GM08714 (cell line): ENCODE data around the gene TSC22D3.
"Not testable (repeated sequence)": the region's sequence is repeated elsewhere in the genome, so short reads cannot be mapped to it uniquely, and the experiment has no call there.

Source experiments
- H3K4me3 ChIP-seq: fragments of 200-500 bp; sonication (Bioruptor generic); 2 replicates; pipeline ENCODE4 v1.5.1; 2014; ENCODE audit warnings: mild to moderate bottlenecking, low read length, inconsistent platforms
- ZNF274 ChIP-seq: IDR thresholded peaks from 2 replicates; pipeline ENCODE4 v1.6.1; 2012; ENCODE audit warnings: mild to moderate bottlenecking, low read depth, low read length

Gene TSC22D3

DNA sequence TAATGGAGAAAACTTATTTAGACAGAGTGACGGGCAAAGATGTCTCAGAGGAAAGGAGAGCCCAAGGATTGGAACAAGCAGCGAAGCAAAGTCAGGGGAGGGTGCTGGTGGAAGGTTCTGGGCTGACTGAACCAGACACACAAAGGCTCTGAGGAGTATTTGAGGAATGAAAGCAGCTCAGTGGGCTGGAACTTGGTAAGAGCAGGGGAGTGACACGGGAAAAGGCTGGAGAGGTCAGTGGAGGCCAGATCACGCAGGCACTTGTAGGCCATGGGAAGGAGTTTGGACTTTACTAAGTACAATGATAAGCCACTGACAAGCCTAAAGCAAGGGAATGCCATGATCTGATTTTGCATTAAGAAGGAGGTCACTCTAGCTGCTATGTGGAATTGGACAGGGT is 71.4 kb downstream of the TSC22D3 start:
- no peak for TF ChIP-seq ZNF274
- H3K4me3 ChIP-seq = no peak overlapping the region

DNA sequence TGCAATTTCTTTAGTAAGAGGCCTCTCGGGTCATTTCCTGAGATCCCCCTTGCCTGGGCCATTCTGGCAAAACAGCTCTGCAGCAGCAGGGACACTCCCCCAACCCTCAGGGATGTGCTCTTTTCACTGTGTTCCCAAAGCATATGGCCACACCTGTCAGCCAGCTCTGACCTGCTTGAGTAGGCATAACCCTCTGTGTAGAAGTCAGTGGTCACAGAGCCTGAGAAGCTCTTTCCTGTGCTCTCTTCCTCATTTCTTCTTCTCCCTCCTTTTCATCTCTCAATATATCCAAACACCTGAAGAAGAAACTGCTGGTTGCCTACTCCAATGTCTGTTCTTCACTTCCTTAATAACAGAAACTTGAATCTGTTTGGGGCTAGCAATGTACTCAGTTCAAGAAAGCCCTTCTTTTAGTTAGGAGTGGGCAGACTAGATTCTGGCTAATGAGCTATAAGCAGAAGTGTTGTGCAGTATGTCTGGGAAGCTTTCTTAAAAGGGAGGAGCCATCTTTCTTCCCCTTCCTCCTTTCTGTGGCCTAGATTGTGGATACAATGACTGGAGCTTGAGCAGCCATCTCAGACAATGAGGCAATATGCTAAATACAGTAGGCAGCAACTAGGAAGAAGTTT is 74.0 kb downstream of the TSC22D3 start:
- no peak overlapping the region for H3K4me3 ChIP-seq
- TF ChIP-seq ZNF274 = no peak

DNA sequence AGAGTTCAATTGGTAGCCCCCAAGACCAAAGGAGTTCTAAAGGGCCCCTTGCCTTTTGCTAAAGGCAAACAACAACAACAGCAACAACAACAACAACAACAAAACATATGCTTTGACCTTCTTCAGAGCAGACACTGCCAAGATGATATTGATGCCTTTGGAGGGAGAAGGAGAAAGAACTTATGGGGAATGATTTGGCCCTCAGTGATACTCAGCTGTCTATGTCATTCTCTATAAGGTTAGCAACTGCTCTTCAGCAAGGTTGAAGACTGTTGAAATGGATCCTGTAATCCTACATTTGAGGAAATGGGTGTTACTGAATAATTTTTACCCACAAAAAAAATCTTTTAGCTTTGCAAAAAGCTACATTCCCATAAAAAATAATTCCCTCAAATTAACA is 74.8 kb downstream of the TSC22D3 start:
- no peak for TF ChIP-seq ZNF274
- no peak overlapping the region for H3K4me3 ChIP-seq

DNA sequence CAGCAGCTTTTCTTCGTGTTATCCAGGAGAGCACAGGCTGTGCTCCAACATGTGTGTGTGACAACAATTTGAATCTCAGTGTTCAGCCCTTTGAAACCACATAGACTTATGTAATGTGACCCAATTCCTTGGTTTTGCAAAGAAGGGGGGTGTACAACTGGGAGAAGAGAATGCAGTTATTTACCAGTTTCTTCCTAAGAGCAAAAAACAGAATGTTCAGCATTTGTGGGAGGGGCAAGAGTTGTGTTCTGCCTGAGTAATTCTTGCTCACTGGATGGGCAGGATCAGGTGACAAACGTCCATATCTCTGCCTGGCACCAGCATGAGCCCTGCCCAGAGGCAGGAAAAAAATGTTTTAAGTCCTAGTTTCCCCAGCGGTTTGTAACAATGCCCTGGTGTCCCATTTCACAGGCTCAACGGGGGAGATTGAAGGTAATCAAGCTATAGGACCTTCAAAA is 75.2 kb downstream of the TSC22D3 start:
- TF ChIP-seq ZNF274 = no peak
- no peak overlapping the region for H3K4me3 ChIP-seq

DNA sequence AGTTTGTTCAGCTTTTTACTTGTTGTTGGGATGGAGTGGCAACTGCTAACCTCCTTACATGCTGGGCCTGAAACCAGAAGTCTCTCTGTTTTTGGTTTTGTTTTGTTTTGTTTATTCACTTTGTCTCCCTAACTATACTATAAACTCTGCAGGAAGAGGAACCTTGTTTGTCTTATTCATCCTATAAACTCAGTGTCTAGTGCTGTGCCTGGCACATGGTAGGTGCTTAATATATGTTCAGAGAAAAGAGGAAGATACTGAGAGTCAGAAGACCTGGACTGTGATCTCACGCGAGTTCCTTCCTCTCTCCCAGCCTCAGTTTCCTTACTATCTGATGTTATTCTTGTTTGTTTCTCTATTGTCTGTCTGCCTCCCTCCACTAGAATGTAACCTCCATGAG is 76.0 kb downstream of the TSC22D3 start:
- TF ChIP-seq ZNF274 = no peak
- H3K4me3 ChIP-seq = no peak overlapping the region

DNA sequence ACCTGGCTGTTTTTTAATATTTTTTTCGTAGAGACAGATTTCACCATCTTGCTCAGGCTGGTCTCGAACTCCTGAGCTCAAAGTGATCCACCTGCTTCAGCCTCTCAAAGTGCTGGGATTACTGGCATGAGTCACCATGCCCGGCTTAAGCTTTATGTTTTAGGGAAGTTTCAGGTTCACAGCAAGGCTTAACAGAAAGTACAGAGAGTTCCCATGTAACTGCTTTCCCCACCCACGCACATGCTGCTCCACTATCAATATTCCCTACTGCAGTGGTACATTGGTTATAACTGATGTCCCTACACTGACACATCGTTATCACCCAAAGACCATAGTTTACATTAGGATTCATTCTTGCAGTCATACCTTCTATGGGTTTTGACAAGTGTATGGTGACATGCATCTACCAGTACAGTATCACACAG is 84.6 kb downstream of the TSC22D3 start:
- TF ChIP-seq ZNF274 = no peak
- H3K4me3 ChIP-seq = no peak overlapping the region

DNA sequence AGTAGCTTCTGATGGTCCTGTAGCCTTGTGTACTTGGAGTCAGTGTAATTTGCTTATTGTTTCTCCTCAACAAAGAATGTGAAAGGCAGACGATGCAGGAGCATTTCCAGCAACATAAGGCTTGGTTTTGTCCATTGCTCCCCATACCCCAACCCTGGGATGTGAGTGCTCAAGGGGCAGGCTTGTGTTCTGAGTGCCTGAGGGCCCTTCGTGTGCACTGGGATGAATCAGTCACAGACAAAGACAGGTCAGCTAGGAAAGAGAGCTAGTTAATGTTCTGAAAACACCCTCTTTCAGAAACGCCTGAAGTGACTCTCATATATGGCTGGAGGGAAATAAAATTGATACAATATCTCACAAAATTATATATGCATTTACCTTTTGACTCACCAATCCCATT is 88.1 kb downstream of the TSC22D3 start:
- no peak overlapping the region for H3K4me3 ChIP-seq
- TF ChIP-seq ZNF274 = no peak

DNA sequence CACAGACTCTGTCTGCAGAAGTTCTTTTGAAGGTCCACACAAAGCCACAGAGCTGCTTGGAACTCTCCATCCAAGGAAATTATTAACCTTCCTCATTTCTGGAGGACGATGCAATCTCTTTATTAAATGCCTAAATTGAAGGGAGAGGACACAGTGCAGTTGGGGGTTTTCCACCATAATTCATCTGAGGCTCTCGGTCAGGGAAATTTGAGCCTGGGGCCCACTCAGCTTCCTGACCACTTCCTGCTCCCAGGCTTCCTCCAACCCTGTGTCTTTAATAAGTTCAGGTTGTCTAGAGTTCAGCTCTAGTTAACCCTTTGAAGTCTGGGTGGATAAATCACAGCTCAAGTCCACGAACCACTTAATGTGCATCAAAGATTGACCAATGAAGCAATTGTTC is 88.8 kb downstream of the TSC22D3 start:
- no peak overlapping the region for H3K4me3 ChIP-seq

DNA sequence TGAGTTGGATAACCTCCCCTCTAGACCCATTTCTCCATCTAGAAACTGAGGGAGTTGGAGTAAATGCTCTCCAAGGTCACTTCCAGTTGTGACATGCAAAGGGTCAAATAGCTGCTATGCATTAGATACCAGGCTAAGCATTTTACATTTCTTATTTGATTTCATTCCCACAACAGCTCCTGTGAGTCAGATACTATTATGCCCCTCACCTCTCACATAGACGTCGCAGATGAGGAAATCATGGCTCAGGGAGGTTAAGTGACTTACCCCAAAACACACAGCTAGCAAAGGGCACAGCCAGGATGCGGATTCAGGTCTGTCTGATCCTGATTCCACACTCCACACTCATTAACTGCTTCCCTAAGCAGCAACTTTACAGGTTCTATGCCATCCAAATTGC is 89.6 kb downstream of the TSC22D3 start:
- TF ChIP-seq ZNF274 = no peak
- no peak overlapping the region for H3K4me3 ChIP-seq

More for the DNA sequence above, 88.8 kb downstream of the TSC22D3 start:
- no peak for TF ChIP-seq ZNF274

DNA sequence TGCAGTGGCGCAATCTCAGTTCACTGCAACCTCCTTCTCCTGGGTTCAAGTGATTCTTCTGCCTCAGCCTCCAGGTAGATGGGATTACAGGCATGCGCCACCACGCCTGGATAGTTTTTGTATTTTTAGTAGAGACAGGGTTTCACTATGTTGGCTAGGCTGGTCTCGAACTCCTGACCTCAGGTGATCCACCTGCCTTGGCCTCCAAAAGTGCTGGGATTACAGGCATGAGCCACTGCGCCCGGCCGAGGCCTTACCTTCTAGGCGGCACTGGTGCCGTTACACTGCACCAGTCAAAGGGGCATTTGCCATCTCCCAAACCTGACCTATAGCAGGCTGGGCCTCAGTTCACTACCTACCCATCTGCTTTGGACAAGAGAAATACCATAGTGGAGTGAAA is 90.0 kb downstream of the TSC22D3 start:
- not testable (repeated sequence) for H3K4me3 ChIP-seq

DNA sequence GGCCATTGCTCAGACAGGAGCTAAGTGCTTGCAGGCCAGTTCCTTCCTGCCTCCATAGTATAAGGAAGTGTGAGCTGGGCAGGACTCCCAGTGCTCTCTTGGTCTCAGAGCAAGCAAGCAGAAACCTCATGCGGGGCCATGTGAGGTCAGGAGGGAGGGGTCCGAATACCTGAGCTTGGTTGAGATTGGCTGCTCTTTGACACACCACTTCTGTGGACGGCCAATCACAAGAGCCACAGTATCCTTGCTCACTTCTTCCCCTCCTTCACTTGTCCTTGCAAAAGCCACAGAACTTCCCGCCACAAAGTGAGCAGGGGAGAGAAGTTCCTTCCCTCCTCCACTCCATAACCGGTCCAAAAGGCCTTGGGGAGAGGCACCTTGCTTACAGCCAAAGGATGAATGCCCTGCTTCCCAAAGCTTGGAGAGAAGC is 90.6 kb downstream of the TSC22D3 start:
- no peak for TF ChIP-seq ZNF274
- no peak overlapping the region for H3K4me3 ChIP-seq

DNA sequence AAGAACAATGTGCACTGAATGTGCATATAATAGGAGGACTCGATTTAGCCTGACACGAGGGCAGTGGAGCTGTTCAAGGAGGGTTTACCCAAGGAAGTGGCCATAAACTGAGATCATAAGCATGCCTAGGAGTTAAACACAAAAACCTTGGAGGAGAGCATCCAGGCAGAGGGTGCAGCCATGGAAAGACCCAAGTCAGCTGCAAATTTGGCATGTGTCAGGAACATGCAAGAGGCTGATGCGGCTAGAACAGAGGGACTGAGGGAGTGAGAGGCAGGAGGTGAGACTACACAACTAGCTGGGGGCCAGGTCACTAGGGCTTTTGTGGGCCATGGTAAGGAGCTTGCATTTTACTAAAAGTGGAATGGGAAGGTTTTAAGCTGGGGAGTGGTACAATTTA is 91.7 kb downstream of the TSC22D3 start:
- TF ChIP-seq ZNF274 = no peak
- H3K4me3 ChIP-seq = no peak overlapping the region

DNA sequence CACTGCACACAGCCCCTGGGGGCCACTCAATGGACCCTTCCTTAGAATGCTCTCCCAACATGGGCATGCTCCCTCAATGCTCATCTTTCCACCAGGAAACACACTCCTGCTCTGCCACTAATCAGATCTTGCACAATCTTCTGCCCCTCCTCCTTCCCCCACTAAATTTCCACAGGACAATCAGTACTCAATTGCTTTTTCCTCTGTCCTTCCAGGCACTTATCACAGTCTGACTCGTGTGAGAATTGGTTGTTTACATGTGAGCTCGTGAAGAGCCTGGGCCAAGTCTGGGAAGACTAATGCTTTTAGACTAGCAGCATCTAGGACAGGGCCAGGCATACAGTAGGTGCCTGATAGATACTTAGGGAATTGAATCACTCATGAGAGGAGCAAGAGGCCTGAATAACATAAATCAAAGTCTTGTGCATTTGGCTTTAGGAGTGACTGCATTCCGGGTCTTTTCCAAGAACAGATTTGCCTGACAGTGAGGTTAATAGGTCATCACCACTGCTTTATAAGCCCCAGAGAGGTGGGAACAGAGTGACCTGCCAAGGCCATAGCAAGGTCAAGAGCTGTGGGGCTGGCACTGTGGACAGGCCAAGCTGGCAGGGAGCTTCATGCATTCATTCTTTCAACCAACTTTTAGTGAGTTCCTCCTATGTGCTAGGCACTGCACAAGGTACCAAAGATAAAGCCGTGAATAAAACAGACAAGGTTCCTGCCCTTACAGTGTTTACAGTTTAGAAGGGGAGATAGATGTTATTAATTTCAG is 92.3 kb downstream of the TSC22D3 start:
- no peak for TF ChIP-seq ZNF274
- H3K4me3 ChIP-seq = no peak overlapping the region

DNA sequence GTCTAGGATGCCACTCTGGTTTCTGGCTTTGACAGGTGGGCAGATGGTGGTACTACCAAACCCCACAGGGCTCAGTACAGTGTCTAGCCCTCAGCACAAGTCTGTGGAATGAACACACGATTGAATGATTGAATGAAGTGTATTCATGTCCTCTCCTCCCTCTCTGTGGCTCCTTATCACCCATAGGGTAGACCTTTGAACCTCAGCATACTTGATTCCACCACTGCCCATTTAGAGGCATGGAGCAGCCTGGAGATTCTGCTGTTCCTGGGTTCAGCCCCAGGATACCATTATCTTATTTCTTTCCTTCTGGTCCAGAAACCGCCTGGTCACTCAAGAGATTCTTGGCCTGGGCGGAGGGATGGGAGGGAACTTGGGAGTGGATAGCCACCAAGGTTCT is 93.3 kb downstream of the TSC22D3 start:
- no peak for TF ChIP-seq ZNF274
- H3K4me3 ChIP-seq = no peak overlapping the region

DNA sequence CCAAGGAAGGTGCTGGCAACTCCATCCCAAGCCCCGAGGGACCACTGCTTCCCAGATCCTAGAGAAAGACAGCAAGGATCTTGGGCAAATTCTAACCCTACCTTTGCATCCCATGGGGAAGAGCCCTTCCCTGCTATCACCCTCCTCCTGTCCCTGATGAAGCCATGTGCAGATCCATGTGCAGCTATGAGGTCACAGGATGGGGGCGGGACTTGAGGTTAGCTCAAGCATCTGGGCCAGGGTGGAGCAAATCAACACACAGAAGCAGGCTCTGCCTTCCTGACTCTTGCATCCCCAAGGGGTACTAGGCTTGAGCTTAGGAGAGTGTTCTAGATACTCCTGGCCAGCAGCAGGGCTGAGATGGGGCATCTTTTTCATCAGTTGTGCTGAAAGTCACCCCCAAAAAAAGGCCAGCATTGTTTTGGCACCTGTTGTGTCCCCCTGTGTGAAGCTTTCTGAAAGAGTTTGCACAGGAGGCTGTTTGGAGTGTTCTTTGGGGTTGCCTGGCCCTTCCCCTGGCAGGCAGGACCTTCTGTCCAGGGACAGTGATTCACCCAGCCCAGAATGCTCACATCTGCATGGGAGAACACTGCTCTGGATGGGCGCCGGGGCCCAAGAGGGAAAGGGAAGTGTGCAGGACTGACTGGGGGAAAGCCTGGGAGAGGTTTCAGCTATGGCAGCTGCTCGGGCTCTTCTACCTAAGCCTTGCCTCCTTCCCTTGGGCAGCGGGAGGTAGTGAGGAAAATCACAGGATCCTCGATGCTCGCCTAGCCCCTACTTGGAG is 96.4 kb downstream of the TSC22D3 start:
- no peak overlapping the region for H3K4me3 ChIP-seq
- TF ChIP-seq ZNF274 = no peak

DNA sequence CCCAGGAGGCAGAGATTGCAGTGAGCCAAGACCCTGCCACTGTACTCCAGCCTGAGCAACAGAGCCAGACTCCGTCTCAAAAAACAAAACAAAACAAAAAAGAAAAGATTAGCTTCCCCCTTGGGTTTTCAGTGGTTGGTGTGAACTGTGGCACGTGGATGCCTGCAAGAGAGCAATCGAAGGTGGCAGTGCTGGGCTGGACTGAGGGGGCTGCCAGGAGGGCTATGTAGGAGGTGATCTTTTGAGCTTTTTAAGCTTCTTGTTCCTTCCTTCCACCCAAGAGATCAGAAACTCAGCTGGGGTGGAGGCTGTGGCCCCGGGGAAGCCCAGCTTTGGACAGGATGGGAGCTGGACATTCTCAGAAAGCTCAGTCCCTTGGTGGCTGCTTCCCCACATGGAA is 97.7 kb downstream of the TSC22D3 start:
- TF ChIP-seq ZNF274 = no peak
- no peak overlapping the region for H3K4me3 ChIP-seq
